Ovary (tissue), 3 donors: ENCODE data around the gene CRY2.

Experiments used
- CTCF ChIP-seq, 3 donors: fragments of 450-650 bp in 2 of 3; fragments of 200-600 bp in 1 of 3; IDR thresholded peaks; one replicate each; pipeline versions ENCODE4 v1.5.1 to v1.8.0; 2016 to 2022; ENCODE audit warnings: antibody characterized with exemption in 3 of 3, mild to moderate bottlenecking in 1 of 3
- POLR2A ChIP-seq: fragments of 450-650 bp; IDR thresholded peaks from one replicate; pipeline ENCODE4 v1.6.1; 2017; ENCODE audit warnings: antibody characterized with exemption, mild to moderate bottlenecking, moderate library complexity
- donor health status: DM: no; HTN: no; CAD: no.

GRCh38 chr11:45879803-45880686, 32.8 kb downstream of the CRY2 start:
- TF ChIP-seq POLR2A: no peak
- TF ChIP-seq CTCF (IDR thresholded peaks at IDR 0.05): no peak
